Measurements from ENCODE around the gene SLC9C1.

GRCh38 chr3:112231727-112232126, 62.3 kb downstream of the SLC9C1 start:
- no peak for TF ChIP-seq CTCF (IDR thresholded peaks at IDR 0.05)
- no peak for TF ChIP-seq POLR2A (IDR thresholded peaks at IDR 0.05)

All from esophagus squamous epithelium (tissue), 4 donors.